ENCODE results near the gene ARSJ. TPM values are rescaled to one million over a fixed set of nuclear protein-coding genes. Genes with fewer than 3 reads are reported as not detected.

The ARSJ gene
- total RNA-seq, 1 donor from 2014 or later = 0.17 TPM

GRCh38 chr4:113872426-113873260 lies 106.8 kb downstream of the ARSJ start:
- H3K9me3 Mint-ChIP-seq (ENCODE audit: unreplicated experiment) = no peaks in the 10 kb centered on the region
- H3K4me3 Mint-ChIP-seq (ENCODE audit: unreplicated experiment) = no peak overlapping the region

GRCh38 chr4:113871080-113871479 lies 108.4 kb downstream of the ARSJ start:
- Mint-ChIP-seq H3K27ac (ENCODE audit: unreplicated experiment) (no peak overlapping the region), H3K4me3 (ENCODE audit: unreplicated experiment) (no peak overlapping the region), H3K27me3 (ENCODE audit: unreplicated experiment) (no peaks in the 10 kb centered on the region), H3K36me3 (ENCODE audit: unreplicated experiment) (no peaks in the 10 kb centered on the region), H3K4me1 (ENCODE audit: low read depth, unreplicated experiment) (no peaks in the 10 kb centered on the region), H3K9me3 (ENCODE audit: unreplicated experiment) (no peaks in the 10 kb centered on the region)
- TF ChIP-seq CTCF (IDR thresholded peaks at IDR 0.05; ENCODE audit: partially characterized antibody, unreplicated experiment) = no peak
- DNase-seq = no peak

More at GRCh38 chr4:113872426-113873260, 106.8 kb downstream of the ARSJ start:
- Mint-ChIP-seq H3K4me1 (ENCODE audit: low read depth, unreplicated experiment) (no peaks in the 10 kb centered on the region), H3K36me3 (ENCODE audit: unreplicated experiment) (no peaks in the 10 kb centered on the region), H3K27me3 (ENCODE audit: unreplicated experiment) (no peaks in the 10 kb centered on the region), H3K27ac (ENCODE audit: unreplicated experiment) (no peak overlapping the region)
- DNase-seq = no peak
- TF ChIP-seq CTCF (IDR thresholded peaks at IDR 0.05; ENCODE audit: partially characterized antibody, unreplicated experiment) = no peak

GRCh38 chr4:113869743-113870375 lies 109.6 kb downstream of the ARSJ start:
- no peak overlapping the region for H3K4me3 Mint-ChIP-seq (ENCODE audit: unreplicated experiment)
- no peak for TF ChIP-seq CTCF (IDR thresholded peaks at IDR 0.05; ENCODE audit: partially characterized antibody, unreplicated experiment)
- no peak for DNase-seq
- no peak overlapping the region for H3K27ac Mint-ChIP-seq (ENCODE audit: unreplicated experiment)
- H3K27me3 Mint-ChIP-seq (ENCODE audit: unreplicated experiment) = no peaks in the 10 kb centered on the region
- H3K36me3 Mint-ChIP-seq (ENCODE audit: unreplicated experiment) = no peaks in the 10 kb centered on the region
- no peaks in the 10 kb centered on the region for H3K4me1 Mint-ChIP-seq (ENCODE audit: low read depth, unreplicated experiment)
- H3K9me3 Mint-ChIP-seq (ENCODE audit: unreplicated experiment) = no peaks in the 10 kb centered on the region

GRCh38 chr4:113866611-113867010 lies 112.8 kb downstream of the ARSJ start:
- no peak overlapping the region for H3K27ac Mint-ChIP-seq (ENCODE audit: unreplicated experiment)
- no peaks in the 10 kb centered on the region for H3K27me3 Mint-ChIP-seq (ENCODE audit: unreplicated experiment)
- no peaks in the 10 kb centered on the region for H3K4me1 Mint-ChIP-seq (ENCODE audit: low read depth, unreplicated experiment)
- no peak for TF ChIP-seq CTCF (IDR thresholded peaks at IDR 0.05; ENCODE audit: partially characterized antibody, unreplicated experiment)
- H3K9me3 Mint-ChIP-seq (ENCODE audit: unreplicated experiment) = peaks cover 2% of the 10 kb centered on the region
- no peak for DNase-seq
- H3K36me3 Mint-ChIP-seq (ENCODE audit: unreplicated experiment) = no peaks in the 10 kb centered on the region
- no peak overlapping the region for H3K4me3 Mint-ChIP-seq (ENCODE audit: unreplicated experiment)

- Mint-ChIP-seq H3K4me1 (ENCODE audit: low read depth, unreplicated experiment) (no peaks in the 10 kb centered on the region), H3K27ac (ENCODE audit: unreplicated experiment) (no peak overlapping the region), H3K27me3 (ENCODE audit: unreplicated experiment) (no peaks in the 10 kb centered on the region), H3K36me3 (ENCODE audit: unreplicated experiment) (no peaks in the 10 kb centered on the region), H3K9me3 (ENCODE audit: unreplicated experiment) (peaks cover 2% of the 10 kb centered on the region), H3K4me3 (ENCODE audit: unreplicated experiment) (no peak overlapping the region)
- TF ChIP-seq CTCF (IDR thresholded peaks at IDR 0.05; ENCODE audit: partially characterized antibody, unreplicated experiment) = no peak
- DNase-seq = no peak
Measured at GRCh38 chr4:113858924-113859323, 120.5 kb downstream of the ARSJ start.

All from glutamatergic neuron (in vitro differentiated cells).